ENCODE results near the gene SLF2. TPM values are rescaled to one million over a fixed set of nuclear protein-coding genes. Genes with fewer than 3 reads are reported as not detected.

The SLF2 gene
- total and polyA plus RNA-seq, 11 donors: 7.5 to 26.9 (median 16.2) TPM

DNA sequence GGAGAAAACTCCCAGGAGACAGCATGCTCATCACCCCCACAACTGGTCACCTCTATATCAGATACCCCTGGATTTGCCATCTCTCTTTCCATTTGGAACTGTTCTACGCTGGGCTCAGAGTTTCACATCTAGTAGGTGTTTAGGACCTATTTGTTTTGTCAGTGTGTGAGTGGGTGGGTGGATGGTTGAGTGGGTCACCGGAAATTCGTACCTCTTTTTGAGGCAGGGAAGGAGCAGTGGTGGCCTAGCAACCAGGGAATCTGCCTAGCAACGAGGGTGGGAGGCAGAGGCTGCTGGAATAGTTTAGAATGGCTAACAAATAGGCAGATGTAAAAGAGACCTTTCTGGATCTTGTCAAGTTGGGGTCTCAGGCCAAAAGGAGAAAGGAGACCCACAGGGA lies 23.2 kb upstream of the SLF2 start:
- Histone ChIP-seq H3K4me3 (no peak overlapping the region), H3K4me1 (peaks cover 0 to 11% (median 0%) of the 10 kb centered on the region in 12 donors), H3K9me3 (no peaks in the 10 kb centered on the region), H3K36me3 (no peaks in the 10 kb centered on the region), H3K27me3 (peaks cover 0 to 32% (median 4%) of the 10 kb centered on the region in 9 donors), H3K27ac (peak overlapping the region in 3 of 12 donors; percentile 35 to 72 (median 63))
- TF ChIP-seq, protein P1, sequence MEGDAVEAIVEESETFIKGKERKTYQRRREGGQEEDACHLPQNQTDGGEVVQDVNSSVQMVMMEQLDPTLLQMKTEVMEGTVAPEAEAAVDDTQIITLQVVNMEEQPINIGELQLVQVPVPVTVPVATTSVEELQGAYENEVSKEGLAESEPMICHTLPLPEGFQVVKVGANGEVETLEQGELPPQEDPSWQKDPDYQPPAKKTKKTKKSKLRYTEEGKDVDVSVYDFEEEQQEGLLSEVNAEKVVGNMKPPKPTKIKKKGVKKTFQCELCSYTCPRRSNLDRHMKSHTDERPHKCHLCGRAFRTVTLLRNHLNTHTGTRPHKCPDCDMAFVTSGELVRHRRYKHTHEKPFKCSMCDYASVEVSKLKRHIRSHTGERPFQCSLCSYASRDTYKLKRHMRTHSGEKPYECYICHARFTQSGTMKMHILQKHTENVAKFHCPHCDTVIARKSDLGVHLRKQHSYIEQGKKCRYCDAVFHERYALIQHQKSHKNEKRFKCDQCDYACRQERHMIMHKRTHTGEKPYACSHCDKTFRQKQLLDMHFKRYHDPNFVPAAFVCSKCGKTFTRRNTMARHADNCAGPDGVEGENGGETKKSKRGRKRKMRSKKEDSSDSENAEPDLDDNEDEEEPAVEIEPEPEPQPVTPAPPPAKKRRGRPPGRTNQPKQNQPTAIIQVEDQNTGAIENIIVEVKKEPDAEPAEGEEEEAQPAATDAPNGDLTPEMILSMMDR (IDR thresholded peaks at IDR 0.05): no peak
- no peak for TF ChIP-seq POLR2A (IDR thresholded peaks at IDR 0.05)
- no peak for ATAC-seq
- peak in 1 of 5 donors; percentile 6 for DNase-seq
- intact Hi-C loops (cut with DNase I): loop anchor here in 1 of 10 donors (5.0 kb wide), 1 partner anchor 547 kb away; no protein-coding TSS in a partner anchor
- whole genome bisulfite sequencing, 4 donors: 58 to 63% (median 61%) methylated on average over 4 of the region's 4 CpGs

GRCh38 chr10:100890141-100890672 lies 22.6 kb upstream of the SLF2 start:
- ATAC-seq (no peak), DNase-seq (peak in 1 of 5 donors; percentile 0)
- Histone ChIP-seq H3K4me3 (no peak overlapping the region), H3K27ac (peak overlapping the region in 7 of 12 donors; percentile 22 to 72 (median 54)), H3K36me3 (no peaks in the 10 kb centered on the region), H3K4me1 (peaks cover 0 to 11% (median 0%) of the 10 kb centered on the region in 12 donors), H3K9me3 (no peaks in the 10 kb centered on the region), H3K27me3 (peaks cover 0 to 39% (median 4%) of the 10 kb centered on the region in 9 donors)
- intact Hi-C loops (cut with DNase I): no loop called here
- WGBS, 4 donors: 65 to 73% (median 70%) methylated on average over 6 of the region's 6 CpGs
- no peak for TF ChIP-seq POLR2A (IDR thresholded peaks at IDR 0.05)

DNA sequence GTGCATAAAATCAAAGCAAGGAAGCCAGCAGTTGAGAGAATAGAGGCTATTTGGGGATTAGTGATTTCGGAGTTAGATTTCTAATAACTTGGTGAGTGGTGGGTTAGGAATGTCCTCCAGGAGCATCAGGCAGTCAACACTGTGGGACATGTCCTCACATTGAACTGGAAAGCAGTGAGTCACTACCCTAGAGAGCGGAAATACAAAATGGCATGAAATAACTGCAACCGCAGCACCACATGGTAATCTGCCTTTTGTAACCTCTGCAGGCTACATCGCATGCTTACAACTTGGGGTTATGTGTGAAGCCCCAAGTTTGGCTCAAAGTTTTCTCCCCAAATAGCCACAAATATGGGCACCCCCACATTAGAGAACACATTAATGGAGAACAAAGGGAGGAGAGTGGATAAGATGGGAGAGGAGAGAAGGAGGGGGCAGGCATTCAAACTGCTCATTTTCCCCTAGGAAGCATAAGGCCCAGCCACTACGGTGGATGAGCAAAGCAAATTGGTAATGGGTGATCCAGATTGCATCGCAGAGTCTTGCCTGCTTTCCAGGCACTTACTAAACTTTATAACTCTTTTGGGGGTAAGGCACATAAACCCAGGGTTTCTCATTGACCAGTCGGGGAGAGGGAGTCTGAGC lies 22.0 kb upstream of the SLF2 start:
- DNase-seq (peak in 1 of 5 donors; percentile 15), ATAC-seq (peak; percentile 56 to 88 (median 83))
- WGBS, 4 donors: 71 to 76% (median 75%) methylated on average over 7 of the region's 7 CpGs
- H3K4me1 ChIP-seq: peaks cover 0 to 11% (median 0%) of the 10 kb centered on the region in 12 donors
- intact Hi-C loops (cut with DNase I): no loop called here
- no peak for TF ChIP-seq POLR2A (IDR thresholded peaks at IDR 0.05)
- TF ChIP-seq, protein P1 (IDR thresholded peaks at IDR 0.05): no peak
- no peaks in the 10 kb centered on the region for H3K9me3 ChIP-seq
- H3K36me3 ChIP-seq: no peaks in the 10 kb centered on the region
- no peak overlapping the region for H3K4me3 ChIP-seq
- peak overlapping the region in 6 of 12 donors; percentile 35 to 72 (median 56) for H3K27ac ChIP-seq
- peaks cover 0 to 44% (median 4%) of the 10 kb centered on the region in 9 donors for H3K27me3 ChIP-seq

- H3K36me3 ChIP-seq: no peaks in the 10 kb centered on the region
- no peaks in the 10 kb centered on the region for H3K9me3 ChIP-seq
- WGBS, 4 donors: 66 to 79% (median 73%) methylated on average over 3 of the region's 3 CpGs
- no peak overlapping the region for H3K27ac ChIP-seq
- intact Hi-C loops (cut with DNase I): no loop called here
- DNase-seq: peak in 1 of 5 donors; percentile 1
- H3K27me3 ChIP-seq: peaks cover 0 to 42% (median 8%) of the 10 kb centered on the region in 9 donors
- ATAC-seq: no peak
- no peak overlapping the region for H3K4me3 ChIP-seq
- peaks cover 0 to 4% (median 0%) of the 10 kb centered on the region in 12 donors for H3K4me1 ChIP-seq
- TF ChIP-seq POLR2A (IDR thresholded peaks at IDR 0.05): no peak
- TF ChIP-seq, protein P1 (IDR thresholded peaks at IDR 0.05): no peak
These were observed 18.7 kb upstream of the SLF2 start for GRCh38 chr10:100894033-100894432.
